WTC11 (cell line): ENCODE measurements around the gene RSRP1. TPM values are rescaled to one million over a fixed set of nuclear protein-coding genes. Genes with fewer than 3 reads are reported as not detected.

Source experiments
- ATAC-seq: fragments of 200-7000 bp; cut with Tn5 transposase; 2 replicates; pipeline ENCODE4 v1.10.0; 2021; ENCODE audit warnings: mild to moderate bottlenecking, moderate library complexity
- CTCF ChIA-PET: fragments of 300-600 bp; sonication (Branson Sonifier 250); formaldehyde crosslinking; loops from one replicate; lab custom pipeline; 2021; ENCODE audit warnings: antibody characterized with exemption; lab: Charles Lee
- POLR2A ChIA-PET: fragments of 350-600 bp; sonication (Branson Sonifier 250); formaldehyde crosslinking; loops from one replicate; lab custom pipeline; 2021; ENCODE audit warnings: antibody characterized with exemption; lab: Charles Lee
- DNase-seq: peaks from one replicate; pipeline ENCODE4 v3.0.0; 2021; ENCODE audit warnings: low spot score
- H3K27ac Mint-ChIP-seq: 2 replicates; pipeline ENCODE4 v1.8.0; 2021; ENCODE audit warnings: mixed read lengths
- H3K27me3 Mint-ChIP-seq: 2 replicates; pipeline ENCODE4 v1.8.0; 2021; ENCODE audit warnings: low read depth, mild to moderate bottlenecking, moderate library complexity, mixed read lengths
- H3K36me3 Mint-ChIP-seq: 2 replicates; pipeline ENCODE4 v1.8.0; 2021; ENCODE audit warnings: mixed read lengths
- H3K4me1 Mint-ChIP-seq: 2 replicates; pipeline ENCODE4 v1.8.0; 2022; ENCODE audit warnings: mixed read lengths
- H3K4me3 Mint-ChIP-seq: 2 replicates; pipeline ENCODE4 v1.8.0; 2021; ENCODE audit warnings: mild to moderate bottlenecking, moderate library complexity, mixed read lengths
- H3K9me3 Mint-ChIP-seq: 2 replicates; pipeline ENCODE4 v1.8.0; 2021; ENCODE audit warnings: mixed read lengths
- CBFB ChIP-seq: sonication (generic); formaldehyde crosslinking; IDR thresholded peaks from 2 replicates; pipeline ENCODE4 v1.8.1; 2022; ENCODE audit warnings: mild to moderate bottlenecking, low read depth, missing genetic modification reagents
- CREB1 ChIP-seq: sonication (generic); formaldehyde crosslinking; IDR thresholded peaks from 2 replicates; pipeline ENCODE4 v1.8.0; 2023; ENCODE audit warnings: mild to moderate bottlenecking, missing genetic modification reagents
- FOXK1 ChIP-seq: sonication (generic); formaldehyde crosslinking; IDR thresholded peaks from 2 replicates; pipeline ENCODE4 v1.8.0; 2022; ENCODE audit warnings: mild to moderate bottlenecking, moderate library complexity, missing genetic modification reagents
- GABPB1 ChIP-seq: sonication (generic); formaldehyde crosslinking; IDR thresholded peaks from 2 replicates; pipeline ENCODE4 v1.8.1; 2023; ENCODE audit warnings: mild to moderate bottlenecking, missing genetic modification reagents
- KAT7 ChIP-seq: sonication (generic); formaldehyde crosslinking; IDR thresholded peaks from 2 replicates; pipeline ENCODE4 v1.8.1; 2023; ENCODE audit warnings: missing genetic modification reagents, mild to moderate bottlenecking, borderline replicate concordance
- MXD4 ChIP-seq: fragments of 250-450 bp; sonication (Bioruptor Pico); IDR thresholded peaks from 2 replicates; pipeline ENCODE4 v1.8.0; 2021; ENCODE audit warnings: mild to moderate bottlenecking, moderate library complexity, borderline replicate concordance
- NFE2L1 ChIP-seq: sonication (generic); formaldehyde crosslinking; IDR thresholded peaks from 2 replicates; pipeline ENCODE4 v1.8.1; 2023; ENCODE audit warnings: missing genetic modification reagents
- OVOL2 ChIP-seq: fragments of 250-450 bp; sonication (Bioruptor Pico); IDR thresholded peaks from 2 replicates; pipeline ENCODE4 v1.9.0; 2021; ENCODE audit warnings: mild to moderate bottlenecking, borderline replicate concordance
- PRRX2 ChIP-seq: fragments of 250-450 bp; sonication (Bioruptor Pico); IDR thresholded peaks from 2 replicates; pipeline ENCODE4 v1.8.0; 2021; ENCODE audit warnings: mild to moderate bottlenecking
- SMAD3 ChIP-seq: sonication (generic); formaldehyde crosslinking; IDR thresholded peaks from 2 replicates; pipeline ENCODE4 v1.8.0; 2022; ENCODE audit warnings: missing genetic modification reagents, mild to moderate bottlenecking, borderline replicate concordance
- ZNF138 ChIP-seq: sonication (generic); formaldehyde crosslinking; conservative IDR thresholded peaks from 2 replicates; pipeline ENCODE4 v1.8.1; 2022; ENCODE audit warnings: mild to moderate bottlenecking, moderate library complexity, missing genetic modification reagents
- ZNF219 ChIP-seq: sonication (generic); formaldehyde crosslinking; IDR thresholded peaks from 2 replicates; pipeline ENCODE4 v1.8.0; 2023; ENCODE audit warnings: missing genetic modification reagents, mild to moderate bottlenecking, borderline replicate concordance
- ZNF671 ChIP-seq: fragments of 250-450 bp; sonication (Bioruptor Pico); IDR thresholded peaks from 2 replicates; pipeline ENCODE4 v1.8.0; 2021; ENCODE audit warnings: mild to moderate bottlenecking
- total RNA-seq: library from RNA; stranded (reverse); gene quantifications from 3 replicates; pipeline ENCODE4 v1.2.3, GENCODE V29; 2021
- TF ChIP-seq, protein P1 (sequence below): fragments of 250-450 bp; sonication (Bioruptor Pico); IDR thresholded peaks from 2 replicates; pipeline ENCODE4 v1.9.0; 2021; ENCODE audit warnings: mild to moderate bottlenecking
- TF ChIP-seq, protein P2 (sequence below): fragments of 250-450 bp; sonication (Bioruptor Pico); IDR thresholded peaks from 2 replicates; pipeline ENCODE4 v1.9.0; 2021; ENCODE audit warnings: mild to moderate bottlenecking, borderline replicate concordance
- TF ChIP-seq, protein P3 (sequence below): sonication (generic); formaldehyde crosslinking; IDR thresholded peaks from 2 replicates; pipeline ENCODE4 v1.8.1; 2023; ENCODE audit warnings: mild to moderate bottlenecking, moderate library complexity, missing genetic modification reagents
- TF ChIP-seq, protein P4 (sequence below): sonication (generic); formaldehyde crosslinking; IDR thresholded peaks from 2 replicates; pipeline ENCODE4 v1.8.0; 2022; ENCODE audit warnings: mild to moderate bottlenecking, missing genetic modification reagents
- TF ChIP-seq, protein P5 (sequence below): sonication (generic); formaldehyde crosslinking; IDR thresholded peaks from 2 replicates; pipeline ENCODE4 v1.8.1; 2023; ENCODE audit warnings: mild to moderate bottlenecking, missing genetic modification reagents, borderline replicate concordance
- TF ChIP-seq, protein P6 (sequence below): sonication (generic); formaldehyde crosslinking; IDR thresholded peaks from 2 replicates; pipeline ENCODE4 v1.8.0; 2023; ENCODE audit warnings: missing genetic modification reagents
- TF ChIP-seq, protein P7 (sequence below): sonication (generic); formaldehyde crosslinking; IDR thresholded peaks from 2 replicates; pipeline ENCODE4 v1.8.1; 2022; ENCODE audit warnings: low read depth, missing genetic modification reagents, borderline replicate concordance
- TF ChIP-seq, protein P8 (sequence below): sonication (generic); formaldehyde crosslinking; IDR thresholded peaks from 2 replicates; pipeline ENCODE4 v1.8.1; 2022; ENCODE audit warnings: low read depth, mild to moderate bottlenecking, moderate library complexity, missing genetic modification reagents, borderline replicate concordance

Gene RSRP1
- total RNA-seq, 1 experiment from 2014 or later = 78.1 TPM

DNA sequence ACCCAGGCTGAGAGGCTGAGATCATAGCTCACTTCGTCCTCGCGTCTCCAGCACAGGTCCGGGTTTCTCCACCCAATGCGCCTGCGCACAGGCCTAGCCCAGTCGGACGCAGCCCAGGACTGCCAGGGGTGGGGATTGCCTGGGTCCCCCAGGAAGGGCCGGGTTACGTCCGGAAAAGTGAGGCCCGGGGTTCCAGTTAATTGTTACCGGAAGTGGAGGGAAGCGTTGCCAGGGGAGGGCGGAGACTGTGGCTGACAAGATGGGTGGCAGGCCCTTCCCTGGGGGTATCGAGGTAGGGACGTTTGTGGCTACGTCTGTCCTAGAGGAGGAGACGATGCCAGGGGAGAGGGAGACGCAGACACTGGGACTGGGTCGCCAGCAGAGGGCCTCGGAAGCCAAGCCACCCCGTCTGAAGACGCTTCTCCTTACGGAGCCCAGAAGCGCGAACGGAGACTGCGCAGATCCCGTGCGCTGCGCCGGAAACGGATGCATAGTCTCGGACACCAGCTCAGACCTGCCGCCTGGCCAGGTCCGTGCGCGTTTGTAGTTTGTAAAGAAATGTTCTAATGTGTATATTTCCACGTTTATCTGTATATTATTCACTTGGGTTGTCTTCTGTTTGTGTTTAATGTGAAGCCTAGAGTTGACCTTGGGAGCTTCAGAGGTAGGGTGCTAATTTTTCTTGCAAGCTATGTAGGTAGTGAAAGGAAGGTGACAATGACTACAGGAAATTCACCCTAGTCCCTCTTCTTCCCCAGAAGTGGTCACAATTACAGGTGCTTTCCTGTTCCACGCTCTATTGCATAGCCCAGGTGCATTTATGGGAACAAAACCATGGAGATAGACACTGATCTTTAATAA lies 7.3 kb downstream of the RSRP1 start:
- DNase-seq = peak; percentile 87
- ChIA-PET CTCF (interaction anchor here (0.6 to 1.5 kb wide), 12 partner anchors 8 to 571 kb away, joined by 3 to 6 read pairs (median 3); partner anchors contain the start of gene RSRP1), POLR2A (interaction anchor here (1.0 kb wide), 1 partner anchor 8 kb away, joined by 3 read pairs; the partner anchor contains the start of gene RSRP1)
- no peaks in the 10 kb centered on the region for H3K9me3 Mint-ChIP-seq
- peaks cover 14% of the 10 kb centered on the region for H3K4me1 Mint-ChIP-seq
- peak overlapping the region; percentile 91 for H3K4me3 Mint-ChIP-seq
- H3K36me3 Mint-ChIP-seq = peaks cover 30% of the 10 kb centered on the region
- no peaks in the 10 kb centered on the region; the same call in 1 of the 2 replicates for H3K27me3 Mint-ChIP-seq
- ATAC-seq = peak; percentile 93
- peak overlapping the region; percentile 99 for H3K27ac Mint-ChIP-seq
- TF ChIP-seq ZNF671 (CRISPR knock-in tag) (0 out of 2 replicates have a peak, but pooled peaks have one; percentile 21), FOXK1 (CRISPR knock-in tag) (peak; percentile 66; the same call in 1 of the 2 replicates), NFE2L1 (peak; percentile 71), GABPB1 (peak; percentile 2; the same call in 1 of the 2 replicates), MXD4 (CRISPR knock-in tag) (no peak), CBFB (no peak), SMAD3 (CRISPR knock-in tag) (no peak), KAT7 (CRISPR knock-in tag) (no peak), PRRX2 (peak; percentile 60; the same call in 1 of the 2 replicates), ZNF138 (no peak), CREB1 (0 out of 2 replicates have a peak, but pooled peaks have one; percentile 64), ZNF219 (CRISPR knock-in tag) (no peak), OVOL2 (CRISPR knock-in tag) (no peak)
- TF ChIP-seq, protein P1, sequence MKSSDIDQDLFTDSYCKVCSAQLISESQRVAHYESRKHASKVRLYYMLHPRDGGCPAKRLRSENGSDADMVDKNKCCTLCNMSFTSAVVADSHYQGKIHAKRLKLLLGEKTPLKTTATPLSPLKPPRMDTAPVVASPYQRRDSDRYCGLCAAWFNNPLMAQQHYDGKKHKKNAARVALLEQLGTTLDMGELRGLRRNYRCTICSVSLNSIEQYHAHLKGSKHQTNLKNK (CRISPR knock-in tag) = peak; percentile 61; the same call in 1 of the 2 replicates
- TF ChIP-seq, protein P2, sequence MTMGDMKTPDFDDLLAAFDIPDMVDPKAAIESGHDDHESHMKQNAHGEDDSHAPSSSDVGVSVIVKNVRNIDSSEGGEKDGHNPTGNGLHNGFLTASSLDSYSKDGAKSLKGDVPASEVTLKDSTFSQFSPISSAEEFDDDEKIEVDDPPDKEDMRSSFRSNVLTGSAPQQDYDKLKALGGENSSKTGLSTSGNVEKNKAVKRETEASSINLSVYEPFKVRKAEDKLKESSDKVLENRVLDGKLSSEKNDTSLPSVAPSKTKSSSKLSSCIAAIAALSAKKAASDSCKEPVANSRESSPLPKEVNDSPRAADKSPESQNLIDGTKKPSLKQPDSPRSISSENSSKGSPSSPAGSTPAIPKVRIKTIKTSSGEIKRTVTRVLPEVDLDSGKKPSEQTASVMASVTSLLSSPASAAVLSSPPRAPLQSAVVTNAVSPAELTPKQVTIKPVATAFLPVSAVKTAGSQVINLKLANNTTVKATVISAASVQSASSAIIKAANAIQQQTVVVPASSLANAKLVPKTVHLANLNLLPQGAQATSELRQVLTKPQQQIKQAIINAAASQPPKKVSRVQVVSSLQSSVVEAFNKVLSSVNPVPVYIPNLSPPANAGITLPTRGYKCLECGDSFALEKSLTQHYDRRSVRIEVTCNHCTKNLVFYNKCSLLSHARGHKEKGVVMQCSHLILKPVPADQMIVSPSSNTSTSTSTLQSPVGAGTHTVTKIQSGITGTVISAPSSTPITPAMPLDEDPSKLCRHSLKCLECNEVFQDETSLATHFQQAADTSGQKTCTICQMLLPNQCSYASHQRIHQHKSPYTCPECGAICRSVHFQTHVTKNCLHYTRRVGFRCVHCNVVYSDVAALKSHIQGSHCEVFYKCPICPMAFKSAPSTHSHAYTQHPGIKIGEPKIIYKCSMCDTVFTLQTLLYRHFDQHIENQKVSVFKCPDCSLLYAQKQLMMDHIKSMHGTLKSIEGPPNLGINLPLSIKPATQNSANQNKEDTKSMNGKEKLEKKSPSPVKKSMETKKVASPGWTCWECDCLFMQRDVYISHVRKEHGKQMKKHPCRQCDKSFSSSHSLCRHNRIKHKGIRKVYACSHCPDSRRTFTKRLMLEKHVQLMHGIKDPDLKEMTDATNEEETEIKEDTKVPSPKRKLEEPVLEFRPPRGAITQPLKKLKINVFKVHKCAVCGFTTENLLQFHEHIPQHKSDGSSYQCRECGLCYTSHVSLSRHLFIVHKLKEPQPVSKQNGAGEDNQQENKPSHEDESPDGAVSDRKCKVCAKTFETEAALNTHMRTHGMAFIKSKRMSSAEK (CRISPR knock-in tag) = no peak
- TF ChIP-seq, protein P3, sequence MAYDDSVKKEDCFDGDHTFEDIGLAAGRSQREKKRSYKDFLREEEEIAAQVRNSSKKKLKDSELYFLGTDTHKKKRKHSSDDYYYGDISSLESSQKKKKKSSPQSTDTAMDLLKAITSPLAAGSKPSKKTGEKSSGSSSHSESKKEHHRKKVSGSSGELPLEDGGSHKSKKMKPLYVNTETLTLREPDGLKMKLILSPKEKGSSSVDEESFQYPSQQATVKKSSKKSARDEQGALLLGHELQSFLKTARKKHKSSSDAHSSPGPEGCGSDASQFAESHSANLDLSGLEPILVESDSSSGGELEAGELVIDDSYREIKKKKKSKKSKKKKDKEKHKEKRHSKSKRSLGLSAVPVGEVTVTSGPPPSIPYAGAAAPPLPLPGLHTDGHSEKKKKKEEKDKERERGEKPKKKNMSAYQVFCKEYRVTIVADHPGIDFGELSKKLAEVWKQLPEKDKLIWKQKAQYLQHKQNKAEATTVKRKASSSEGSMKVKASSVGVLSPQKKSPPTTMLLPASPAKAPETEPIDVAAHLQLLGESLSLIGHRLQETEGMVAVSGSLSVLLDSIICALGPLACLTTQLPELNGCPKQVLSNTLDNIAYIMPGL = no peak
- TF ChIP-seq, protein P4, sequence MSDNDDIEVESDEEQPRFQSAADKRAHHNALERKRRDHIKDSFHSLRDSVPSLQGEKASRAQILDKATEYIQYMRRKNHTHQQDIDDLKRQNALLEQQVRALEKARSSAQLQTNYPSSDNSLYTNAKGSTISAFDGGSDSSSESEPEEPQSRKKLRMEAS (CRISPR knock-in tag) = peak; percentile 41; the same call in 1 of the 2 replicates
- TF ChIP-seq, protein P5, sequence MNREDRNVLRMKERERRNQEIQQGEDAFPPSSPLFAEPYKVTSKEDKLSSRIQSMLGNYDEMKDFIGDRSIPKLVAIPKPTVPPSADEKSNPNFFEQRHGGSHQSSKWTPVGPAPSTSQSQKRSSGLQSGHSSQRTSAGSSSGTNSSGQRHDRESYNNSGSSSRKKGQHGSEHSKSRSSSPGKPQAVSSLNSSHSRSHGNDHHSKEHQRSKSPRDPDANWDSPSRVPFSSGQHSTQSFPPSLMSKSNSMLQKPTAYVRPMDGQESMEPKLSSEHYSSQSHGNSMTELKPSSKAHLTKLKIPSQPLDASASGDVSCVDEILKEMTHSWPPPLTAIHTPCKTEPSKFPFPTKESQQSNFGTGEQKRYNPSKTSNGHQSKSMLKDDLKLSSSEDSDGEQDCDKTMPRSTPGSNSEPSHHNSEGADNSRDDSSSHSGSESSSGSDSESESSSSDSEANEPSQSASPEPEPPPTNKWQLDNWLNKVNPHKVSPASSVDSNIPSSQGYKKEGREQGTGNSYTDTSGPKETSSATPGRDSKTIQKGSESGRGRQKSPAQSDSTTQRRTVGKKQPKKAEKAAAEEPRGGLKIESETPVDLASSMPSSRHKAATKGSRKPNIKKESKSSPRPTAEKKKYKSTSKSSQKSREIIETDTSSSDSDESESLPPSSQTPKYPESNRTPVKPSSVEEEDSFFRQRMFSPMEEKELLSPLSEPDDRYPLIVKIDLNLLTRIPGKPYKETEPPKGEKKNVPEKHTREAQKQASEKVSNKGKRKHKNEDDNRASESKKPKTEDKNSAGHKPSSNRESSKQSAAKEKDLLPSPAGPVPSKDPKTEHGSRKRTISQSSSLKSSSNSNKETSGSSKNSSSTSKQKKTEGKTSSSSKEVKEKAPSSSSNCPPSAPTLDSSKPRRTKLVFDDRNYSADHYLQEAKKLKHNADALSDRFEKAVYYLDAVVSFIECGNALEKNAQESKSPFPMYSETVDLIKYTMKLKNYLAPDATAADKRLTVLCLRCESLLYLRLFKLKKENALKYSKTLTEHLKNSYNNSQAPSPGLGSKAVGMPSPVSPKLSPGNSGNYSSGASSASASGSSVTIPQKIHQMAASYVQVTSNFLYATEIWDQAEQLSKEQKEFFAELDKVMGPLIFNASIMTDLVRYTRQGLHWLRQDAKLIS (CRISPR knock-in tag) = 0 out of 2 replicates have a peak, but pooled peaks have one; percentile 39
- TF ChIP-seq, protein P6, sequence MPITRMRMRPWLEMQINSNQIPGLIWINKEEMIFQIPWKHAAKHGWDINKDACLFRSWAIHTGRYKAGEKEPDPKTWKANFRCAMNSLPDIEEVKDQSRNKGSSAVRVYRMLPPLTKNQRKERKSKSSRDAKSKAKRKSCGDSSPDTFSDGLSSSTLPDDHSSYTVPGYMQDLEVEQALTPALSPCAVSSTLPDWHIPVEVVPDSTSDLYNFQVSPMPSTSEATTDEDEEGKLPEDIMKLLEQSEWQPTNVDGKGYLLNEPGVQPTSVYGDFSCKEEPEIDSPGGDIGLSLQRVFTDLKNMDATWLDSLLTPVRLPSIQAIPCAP = peak; percentile 11; the same call in 1 of the 2 replicates
- TF ChIP-seq, protein P7, sequence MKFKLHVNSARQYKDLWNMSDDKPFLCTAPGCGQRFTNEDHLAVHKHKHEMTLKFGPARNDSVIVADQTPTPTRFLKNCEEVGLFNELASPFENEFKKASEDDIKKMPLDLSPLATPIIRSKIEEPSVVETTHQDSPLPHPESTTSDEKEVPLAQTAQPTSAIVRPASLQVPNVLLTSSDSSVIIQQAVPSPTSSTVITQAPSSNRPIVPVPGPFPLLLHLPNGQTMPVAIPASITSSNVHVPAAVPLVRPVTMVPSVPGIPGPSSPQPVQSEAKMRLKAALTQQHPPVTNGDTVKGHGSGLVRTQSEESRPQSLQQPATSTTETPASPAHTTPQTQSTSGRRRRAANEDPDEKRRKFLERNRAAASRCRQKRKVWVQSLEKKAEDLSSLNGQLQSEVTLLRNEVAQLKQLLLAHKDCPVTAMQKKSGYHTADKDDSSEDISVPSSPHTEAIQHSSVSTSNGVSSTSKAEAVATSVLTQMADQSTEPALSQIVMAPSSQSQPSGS (CRISPR knock-in tag) = no peak
- TF ChIP-seq, protein P8, sequence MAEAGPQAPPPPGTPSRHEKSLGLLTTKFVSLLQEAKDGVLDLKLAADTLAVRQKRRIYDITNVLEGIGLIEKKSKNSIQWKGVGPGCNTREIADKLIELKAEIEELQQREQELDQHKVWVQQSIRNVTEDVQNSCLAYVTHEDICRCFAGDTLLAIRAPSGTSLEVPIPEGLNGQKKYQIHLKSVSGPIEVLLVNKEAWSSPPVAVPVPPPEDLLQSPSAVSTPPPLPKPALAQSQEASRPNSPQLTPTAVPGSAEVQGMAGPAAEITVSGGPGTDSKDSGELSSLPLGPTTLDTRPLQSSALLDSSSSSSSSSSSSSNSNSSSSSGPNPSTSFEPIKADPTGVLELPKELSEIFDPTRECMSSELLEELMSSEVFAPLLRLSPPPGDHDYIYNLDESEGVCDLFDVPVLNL (CRISPR knock-in tag) = no peak
